ENCODE results near the gene GABRG3.

Gene GABRG3

DNA sequence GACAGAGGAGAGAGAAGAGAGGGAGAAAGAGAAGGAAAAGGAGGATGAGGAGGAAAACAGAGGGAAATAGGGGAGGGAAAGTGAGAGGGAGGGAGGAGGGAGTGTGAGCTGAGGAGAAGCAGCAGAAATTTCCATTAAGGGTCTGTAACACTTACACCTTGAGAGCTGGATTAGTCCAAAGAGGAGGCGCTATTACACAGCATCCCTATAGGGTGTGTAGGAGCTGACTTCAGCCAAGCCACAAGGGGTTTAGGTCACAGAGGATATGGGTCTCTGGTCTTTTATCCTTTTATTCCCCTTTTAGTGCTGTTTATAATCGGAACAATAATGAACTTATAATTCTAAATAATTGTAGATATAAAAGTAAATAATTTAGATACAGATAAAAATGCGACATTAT is 230.4 kb downstream of the GABRG3 start:
- DNase-seq (ENCODE audit: extremely low read depth, low read depth): no peak
- H3K4me3 ChIP-seq (replicated peaks; ENCODE audit: low read depth, low read length): no peak overlapping the region
- TF ChIP-seq, protein P1, sequence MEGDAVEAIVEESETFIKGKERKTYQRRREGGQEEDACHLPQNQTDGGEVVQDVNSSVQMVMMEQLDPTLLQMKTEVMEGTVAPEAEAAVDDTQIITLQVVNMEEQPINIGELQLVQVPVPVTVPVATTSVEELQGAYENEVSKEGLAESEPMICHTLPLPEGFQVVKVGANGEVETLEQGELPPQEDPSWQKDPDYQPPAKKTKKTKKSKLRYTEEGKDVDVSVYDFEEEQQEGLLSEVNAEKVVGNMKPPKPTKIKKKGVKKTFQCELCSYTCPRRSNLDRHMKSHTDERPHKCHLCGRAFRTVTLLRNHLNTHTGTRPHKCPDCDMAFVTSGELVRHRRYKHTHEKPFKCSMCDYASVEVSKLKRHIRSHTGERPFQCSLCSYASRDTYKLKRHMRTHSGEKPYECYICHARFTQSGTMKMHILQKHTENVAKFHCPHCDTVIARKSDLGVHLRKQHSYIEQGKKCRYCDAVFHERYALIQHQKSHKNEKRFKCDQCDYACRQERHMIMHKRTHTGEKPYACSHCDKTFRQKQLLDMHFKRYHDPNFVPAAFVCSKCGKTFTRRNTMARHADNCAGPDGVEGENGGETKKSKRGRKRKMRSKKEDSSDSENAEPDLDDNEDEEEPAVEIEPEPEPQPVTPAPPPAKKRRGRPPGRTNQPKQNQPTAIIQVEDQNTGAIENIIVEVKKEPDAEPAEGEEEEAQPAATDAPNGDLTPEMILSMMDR (IDR thresholded peaks at IDR 0.05; ENCODE audit: low read depth, low read length, missing control alignments): no peak

DNA sequence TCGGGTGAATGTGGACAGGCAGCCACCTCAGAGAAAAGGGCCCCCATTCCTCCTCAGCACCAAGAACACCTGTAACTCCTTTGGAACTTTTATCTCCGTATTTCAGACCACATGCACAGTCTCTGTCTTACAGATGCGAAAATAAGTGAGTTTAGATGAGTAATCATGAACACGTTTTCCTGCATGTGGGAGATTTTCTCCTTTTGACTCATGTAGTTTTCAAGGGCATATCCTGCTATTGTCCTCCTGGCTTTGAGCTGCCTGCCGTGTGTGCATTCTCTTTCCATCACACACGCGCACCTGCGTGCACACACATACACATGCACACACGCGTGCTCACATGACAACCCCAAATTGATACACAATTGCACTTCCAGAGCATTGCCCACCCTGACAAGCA is 239.2 kb downstream of the GABRG3 start:
- TF ChIP-seq, protein P1 (IDR thresholded peaks at IDR 0.05; ENCODE audit: low read depth, low read length, missing control alignments): no peak
- H3K4me3 ChIP-seq (replicated peaks; ENCODE audit: low read depth, low read length): no peak overlapping the region
- no peak for DNase-seq (ENCODE audit: extremely low read depth, low read depth)

DNA sequence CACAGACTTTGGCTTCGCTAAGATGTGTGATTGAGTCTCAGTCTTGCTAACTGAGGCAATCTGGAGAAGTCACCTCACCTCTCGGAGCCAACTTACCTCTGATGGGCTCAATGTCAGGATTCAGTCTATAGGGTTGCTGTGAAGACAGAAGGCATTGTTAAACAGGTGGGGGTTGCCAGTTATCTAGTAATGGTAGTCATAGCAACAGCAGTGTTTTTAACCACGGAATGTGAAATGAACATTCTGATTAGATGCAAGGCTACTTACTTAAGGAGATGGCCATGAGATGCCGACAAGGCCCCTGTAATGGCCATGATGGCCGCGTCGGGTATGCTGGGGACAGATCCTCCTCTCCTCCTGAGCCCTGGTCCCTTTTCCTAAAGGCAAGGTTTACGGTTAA is 243.1 kb downstream of the GABRG3 start:
- no peak for DNase-seq (ENCODE audit: extremely low read depth, low read depth)
- H3K4me3 ChIP-seq (replicated peaks; ENCODE audit: low read depth, low read length): no peak overlapping the region
- TF ChIP-seq, protein P1 (IDR thresholded peaks at IDR 0.05; ENCODE audit: low read depth, low read length, missing control alignments): no peak

DNA sequence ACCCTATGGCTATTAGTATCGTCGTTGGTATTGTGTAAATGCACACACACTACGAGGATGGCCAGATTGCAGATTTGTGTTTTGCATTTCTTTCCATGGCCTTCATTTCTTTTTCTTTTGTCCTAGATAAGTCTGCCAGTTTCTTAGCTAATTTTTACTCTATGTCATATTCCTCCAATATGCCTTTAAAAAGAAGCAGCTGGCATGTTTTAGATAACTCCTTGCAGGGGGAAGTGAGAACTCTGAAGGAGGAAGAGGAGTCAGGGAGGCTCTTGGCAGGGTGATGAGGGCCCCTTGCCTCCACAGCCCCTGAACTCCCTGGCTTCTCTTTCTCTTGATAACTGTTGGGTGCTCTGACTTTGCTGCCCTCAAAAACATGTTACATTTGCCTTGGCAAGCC is 244.0 kb downstream of the GABRG3 start:
- no peak for DNase-seq (ENCODE audit: extremely low read depth, low read depth)
- TF ChIP-seq, protein P1 (IDR thresholded peaks at IDR 0.05; ENCODE audit: low read depth, low read length, missing control alignments): no peak
- H3K4me3 ChIP-seq (replicated peaks; ENCODE audit: low read depth, low read length): no peak overlapping the region

DNA sequence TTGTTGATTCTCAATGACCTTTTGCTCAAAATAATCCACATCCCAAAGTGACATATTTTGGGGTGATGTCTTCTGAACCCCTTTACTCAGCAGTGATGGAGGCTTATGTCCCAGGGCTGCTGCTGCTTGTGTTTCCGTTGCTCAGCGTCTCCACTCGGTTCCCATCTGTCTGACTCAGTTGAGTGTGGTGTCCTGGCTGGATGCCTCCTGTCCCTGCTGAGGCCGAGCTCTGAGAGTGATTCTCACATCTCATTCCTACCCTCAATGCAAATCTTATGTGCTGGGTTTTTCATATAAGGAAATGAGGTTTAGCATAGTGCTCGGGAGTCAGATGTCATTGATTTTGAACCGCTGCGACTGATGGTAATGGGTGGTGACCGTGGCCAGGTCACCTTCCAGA is 247.4 kb downstream of the GABRG3 start:
- TF ChIP-seq, protein P1 (IDR thresholded peaks at IDR 0.05; ENCODE audit: low read depth, low read length, missing control alignments): no peak
- no peak for DNase-seq (ENCODE audit: extremely low read depth, low read depth)
- H3K4me3 ChIP-seq (replicated peaks; ENCODE audit: low read depth, low read length): no peak overlapping the region

DNA sequence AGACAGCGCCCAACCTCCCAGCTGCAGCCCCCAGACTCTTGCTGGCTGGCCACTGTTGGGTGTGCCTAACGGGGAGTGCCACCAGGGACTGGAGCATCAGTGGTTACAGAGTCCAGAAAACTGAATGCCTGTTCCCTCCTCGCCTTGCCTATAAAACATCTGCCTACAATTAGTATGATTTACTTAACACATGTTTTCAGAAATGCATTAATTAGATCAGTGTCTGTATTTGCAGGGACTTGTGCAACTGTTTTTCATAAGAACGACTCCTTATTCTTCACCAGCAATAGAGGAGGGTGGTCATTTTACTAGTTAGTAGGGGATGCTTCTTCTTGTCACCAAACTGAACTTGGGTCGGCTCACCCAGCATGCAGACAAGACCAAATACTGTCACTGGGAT is 248.7 kb downstream of the GABRG3 start:
- no peak overlapping the region for H3K4me3 ChIP-seq (replicated peaks; ENCODE audit: low read depth, low read length)
- TF ChIP-seq, protein P1 (IDR thresholded peaks at IDR 0.05; ENCODE audit: low read depth, low read length, missing control alignments): no peak
- no peak for DNase-seq (ENCODE audit: extremely low read depth, low read depth)

DNA sequence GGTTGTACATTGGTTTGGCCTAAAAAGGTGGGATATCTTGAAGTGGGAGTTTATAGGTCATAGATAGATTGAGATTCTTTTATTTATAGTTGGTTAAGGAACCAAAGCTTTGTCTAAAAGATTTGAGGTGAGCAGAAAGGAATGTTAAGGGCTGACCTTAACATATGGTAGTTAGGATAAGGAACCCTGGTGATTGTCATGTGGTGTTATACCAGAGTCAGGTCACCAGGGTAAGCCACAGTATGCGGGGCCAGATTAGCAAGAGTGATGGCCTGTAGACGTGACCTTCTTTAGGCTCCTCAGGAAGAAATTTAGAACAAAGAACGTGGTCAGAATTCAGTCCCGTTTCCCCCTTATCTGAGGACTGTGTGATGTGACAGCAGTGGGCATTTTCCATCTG is 249.2 kb downstream of the GABRG3 start:
- H3K4me3 ChIP-seq (replicated peaks; ENCODE audit: low read depth, low read length): no peak overlapping the region
- TF ChIP-seq, protein P1 (IDR thresholded peaks at IDR 0.05; ENCODE audit: low read depth, low read length, missing control alignments): no peak
- DNase-seq (ENCODE audit: extremely low read depth, low read depth): no peak
